GM21737 (cell line): Measurements from ENCODE around the gene SNX5.
A peak's percentile ranks its signal among the peaks of the same experiment; 100 is the strongest.

Experiments used
- ATAC-seq: cut with Tn5 transposase; IDR thresholded peaks from one replicate; pipeline ENCODE4 v1.9.1; 2021; ENCODE audit warnings: mild to moderate bottlenecking, moderate library complexity; ENCODE audit not compliant: unreplicated experiment

SNX5 gene

DNA sequence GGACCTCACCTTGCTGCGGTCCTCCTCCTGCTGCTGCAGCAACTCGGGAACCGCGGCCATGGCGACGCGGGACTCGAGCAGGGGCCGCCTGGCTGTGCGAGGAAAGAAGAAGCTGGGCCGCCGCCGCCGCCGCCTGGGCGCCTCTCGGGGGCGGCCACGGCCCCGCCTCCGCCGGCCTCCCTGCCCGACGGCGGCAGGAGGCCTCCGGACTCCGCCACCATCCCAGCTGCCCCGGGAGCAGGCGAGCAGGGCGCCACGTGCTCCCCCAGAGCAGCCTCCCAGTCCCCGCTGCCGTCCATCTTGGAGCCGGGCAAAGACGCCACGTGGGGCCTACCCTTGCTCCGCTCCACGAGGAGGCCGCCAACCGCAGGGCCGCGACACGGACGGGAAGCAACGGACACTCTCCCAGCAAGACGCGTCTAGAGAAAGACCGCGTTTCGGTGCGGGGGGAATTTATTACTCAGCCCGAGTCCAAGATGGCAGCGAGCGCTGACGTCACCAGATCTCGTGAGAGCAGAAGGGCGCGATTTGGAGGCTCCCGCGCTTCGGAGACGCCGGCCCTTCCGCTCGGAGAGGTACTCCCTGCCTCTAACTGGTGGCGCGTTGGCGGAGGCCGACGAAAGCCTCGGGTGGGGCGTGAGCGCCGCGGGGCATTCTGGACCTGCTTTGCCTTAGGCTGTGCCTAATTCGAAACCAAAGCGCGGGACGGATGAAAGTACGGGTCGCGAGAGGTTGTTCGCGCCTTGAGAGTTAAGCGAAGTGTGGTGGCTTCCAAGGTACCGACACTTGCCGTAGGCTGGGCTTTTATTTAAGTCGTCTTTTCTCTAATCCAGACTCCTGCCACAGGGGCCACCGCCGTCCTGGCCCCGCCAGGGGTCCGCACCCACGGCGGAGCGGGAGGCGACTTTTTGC, at the start of gene SNX5, which contains the start of gene MGME1:
Gene SNX5 (minus strand): TSS at position 429 of the 912 bp plus-strand sequence. CDS start 369 bp downstream, at position 60.
Gene MGME1 (plus strand): TSS at position 653 of the 912 bp plus-strand sequence. CDS start 842 bp downstream, outside the sequence.
- peak; percentile 69 for ATAC-seq

DNA sequence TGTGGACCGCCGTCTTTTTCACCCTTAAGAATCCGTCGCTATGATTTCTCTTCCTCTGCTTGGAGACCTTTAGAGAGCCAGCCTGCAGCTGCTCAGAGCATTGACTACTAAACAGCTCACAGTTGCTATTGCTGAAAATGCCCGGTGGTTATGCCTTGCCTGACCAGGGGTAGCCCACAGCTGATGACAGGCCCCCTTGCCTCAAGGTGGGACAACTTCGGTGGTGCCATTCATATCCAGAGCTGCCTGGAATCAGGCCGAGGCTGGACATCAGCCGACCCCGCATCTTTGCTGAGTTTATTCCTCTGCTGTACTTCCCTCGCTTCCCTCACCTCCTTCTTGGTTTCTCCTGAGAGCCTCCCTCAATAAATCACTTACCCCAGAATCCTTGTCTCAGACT, 49.5 kb upstream of the SNX5 start:
- no peak for ATAC-seq

DNA sequence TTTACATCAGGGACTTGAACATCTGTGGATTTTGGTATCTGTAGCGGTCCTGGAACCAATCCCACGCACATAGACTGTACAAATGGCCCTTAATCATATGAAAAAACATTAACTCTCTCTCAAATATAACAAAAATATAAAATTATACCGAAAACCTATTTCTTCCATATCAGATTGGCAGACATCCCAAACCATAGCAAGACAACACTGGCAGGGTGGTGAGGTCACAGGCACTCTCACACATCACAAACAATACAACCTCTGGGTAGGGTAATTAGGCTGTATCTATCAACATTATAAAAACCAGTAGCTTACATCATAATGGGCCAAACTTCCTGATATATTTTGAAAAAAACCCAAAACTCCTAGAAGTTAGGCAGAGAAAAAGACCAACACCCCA, 48.2 kb upstream of the SNX5 start:
- ATAC-seq = no peak

DNA sequence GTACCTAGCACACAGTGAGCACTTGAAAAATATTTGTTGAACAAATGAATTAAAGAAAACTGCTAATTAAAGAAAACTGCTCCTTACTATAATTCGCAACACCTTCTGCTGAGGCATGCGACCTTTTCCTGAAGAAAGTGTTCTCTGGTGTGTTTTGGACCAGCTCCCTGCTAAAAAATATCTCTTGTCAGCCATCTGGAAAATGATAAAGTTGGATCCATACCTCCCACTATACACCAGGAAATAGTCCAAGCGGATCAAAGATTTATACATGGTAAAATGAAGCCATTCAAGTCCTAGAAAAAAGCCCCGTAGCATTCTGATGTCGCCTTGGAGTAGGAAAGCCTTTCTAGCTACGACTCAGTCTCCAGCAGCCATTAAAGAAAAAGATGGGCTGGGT, 45.8 kb upstream of the SNX5 start:
- no peak for ATAC-seq

DNA sequence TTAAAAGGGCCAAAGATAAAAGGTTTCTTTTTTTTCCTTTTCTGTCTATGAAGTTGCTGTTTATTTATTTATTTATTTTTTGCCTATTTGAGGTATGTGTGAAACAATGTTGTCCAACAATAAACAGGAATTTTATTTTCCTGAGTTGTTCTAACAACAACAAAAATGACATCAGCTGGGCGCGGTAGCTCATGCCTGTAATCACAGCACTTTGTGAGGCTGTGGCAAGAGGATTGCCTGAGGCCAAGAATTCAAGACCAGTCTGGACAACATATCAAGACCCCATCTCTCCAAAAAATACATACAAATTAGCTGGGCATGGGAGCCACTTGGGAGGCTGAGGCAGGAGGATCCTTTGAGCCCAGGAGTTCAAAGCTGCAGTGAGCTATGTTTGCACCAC, 44.3 kb upstream of the SNX5 start:
- no peak for ATAC-seq

DNA sequence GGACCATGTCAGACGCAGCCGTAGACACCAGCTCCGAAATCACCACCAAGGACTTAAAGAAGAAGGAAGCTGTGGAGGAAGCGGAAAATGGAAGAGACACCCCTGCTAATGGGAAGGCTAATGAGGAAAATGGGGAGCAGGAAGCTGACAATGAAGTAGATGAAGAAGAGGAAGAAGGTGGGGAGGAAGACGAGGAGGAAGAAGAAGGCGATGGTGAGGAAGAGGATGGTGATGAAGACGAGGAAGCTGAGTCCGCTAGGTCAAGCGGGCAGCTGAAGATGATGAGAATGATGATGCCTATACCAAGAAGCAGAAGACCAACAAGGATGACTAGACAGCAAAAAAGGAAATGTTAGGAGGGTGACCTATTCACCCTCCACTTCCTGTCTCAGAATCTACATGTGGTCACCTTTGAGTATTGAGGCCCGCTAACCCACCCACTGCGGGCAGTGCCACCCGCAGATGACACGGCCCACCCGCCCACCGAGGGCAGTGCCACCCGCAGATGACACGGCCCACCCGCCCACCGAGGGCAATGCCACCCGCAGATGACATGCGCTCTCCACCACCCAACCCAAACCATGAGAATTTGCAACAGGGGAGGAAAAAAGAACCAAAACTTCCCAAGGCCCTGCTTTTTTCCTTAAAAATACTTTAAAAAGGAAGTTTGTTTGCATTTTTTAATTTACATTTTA, 43.5 kb upstream of the SNX5 start:
- ATAC-seq = no peak

DNA sequence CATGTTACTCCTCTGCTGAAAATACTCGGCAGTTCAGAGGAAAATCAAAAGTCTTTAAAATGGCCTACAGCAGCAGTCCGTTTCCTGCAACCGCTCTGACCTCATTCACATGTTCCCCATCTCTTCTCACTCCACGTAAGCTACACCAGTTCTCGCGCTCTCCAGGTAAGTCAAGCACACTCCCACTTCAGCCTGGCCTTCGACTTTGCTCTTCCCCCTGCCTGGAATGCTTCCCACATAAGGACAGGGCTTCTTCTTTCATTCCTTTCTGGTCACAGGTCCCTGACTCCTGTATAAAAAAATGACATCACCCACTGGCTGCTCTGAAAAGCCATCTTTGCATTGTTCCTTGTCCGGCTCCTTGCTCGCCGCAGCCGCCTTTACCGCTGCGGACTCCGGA, 42.9 kb upstream of the SNX5 start:
- no peak for ATAC-seq

DNA sequence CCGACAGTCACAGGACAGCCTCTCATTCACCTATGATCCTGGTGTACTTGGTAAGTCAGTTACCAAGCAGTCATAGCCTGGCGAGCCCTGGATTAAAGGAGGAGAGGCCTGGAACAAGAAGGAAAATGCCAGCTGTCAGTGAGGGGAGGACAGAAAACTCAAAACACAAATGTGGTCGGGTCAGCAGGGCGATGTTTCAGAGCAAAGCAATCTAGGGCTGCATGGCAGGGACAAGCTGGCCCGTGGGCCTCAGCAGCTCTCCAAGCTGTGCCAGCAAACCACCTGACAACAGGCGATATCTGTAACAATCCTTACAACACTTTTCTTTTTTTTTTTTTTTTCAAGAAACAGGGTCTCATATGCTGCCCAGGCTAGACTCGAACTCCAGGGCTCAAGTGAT, 40.5 kb upstream of the SNX5 start:
- no peak for ATAC-seq

DNA sequence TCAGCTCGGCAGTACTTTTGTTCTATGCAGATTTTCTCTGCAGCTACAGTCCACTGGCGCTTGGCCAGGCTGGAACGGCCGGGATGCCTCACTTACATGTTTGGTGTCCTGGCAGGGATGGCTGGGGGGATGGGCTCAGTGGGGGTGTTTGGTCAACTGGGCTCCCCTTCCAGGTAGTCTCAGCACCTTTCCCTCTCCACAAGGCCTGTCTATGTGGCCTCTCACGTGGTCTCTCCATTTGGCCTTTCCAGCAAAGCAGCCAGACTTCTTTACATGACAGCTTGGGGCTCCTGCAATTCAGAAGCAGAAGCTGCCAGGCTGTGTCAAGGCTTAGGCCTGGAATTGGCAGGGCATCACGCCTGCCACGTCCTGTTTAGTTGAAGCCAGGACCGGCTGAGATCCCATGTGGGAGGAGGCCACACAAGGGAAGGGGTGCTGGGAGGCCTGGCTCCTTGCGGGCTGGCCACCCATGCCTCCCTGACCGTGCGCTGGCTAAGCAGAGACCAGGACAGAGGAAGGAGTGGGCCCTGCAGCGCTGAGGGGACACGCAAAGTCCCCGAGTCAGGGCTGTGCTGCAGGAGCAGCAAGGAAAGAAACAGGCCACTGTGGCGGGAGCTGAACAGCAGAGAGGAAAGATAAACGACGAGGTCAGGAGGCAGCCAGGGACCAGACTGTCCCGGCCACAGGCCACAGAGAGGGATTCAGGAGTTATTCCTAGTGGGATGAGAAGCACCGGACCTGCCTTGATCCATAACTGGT, 39.1 kb upstream of the SNX5 start:
- ATAC-seq = no peak

DNA sequence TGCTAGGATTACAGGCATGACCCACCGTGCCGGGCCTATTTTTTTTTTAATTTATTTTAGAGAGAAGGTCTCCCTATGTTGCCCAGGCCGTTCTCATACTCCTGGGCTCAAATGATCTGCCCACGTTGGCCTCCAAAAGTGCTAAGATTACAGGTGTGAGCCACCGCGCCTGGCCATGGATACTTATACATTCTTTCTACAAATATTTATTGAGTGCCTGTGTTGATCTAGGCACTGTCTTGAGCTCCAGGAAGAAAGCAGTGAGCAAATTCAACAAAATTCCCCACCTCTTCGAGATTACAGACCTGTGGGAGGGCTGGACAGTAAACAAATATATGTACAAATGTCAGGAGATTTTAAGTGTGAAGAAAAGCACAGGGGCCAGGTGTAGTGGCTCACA, 38.1 kb upstream of the SNX5 start:
- ATAC-seq = no peak

DNA sequence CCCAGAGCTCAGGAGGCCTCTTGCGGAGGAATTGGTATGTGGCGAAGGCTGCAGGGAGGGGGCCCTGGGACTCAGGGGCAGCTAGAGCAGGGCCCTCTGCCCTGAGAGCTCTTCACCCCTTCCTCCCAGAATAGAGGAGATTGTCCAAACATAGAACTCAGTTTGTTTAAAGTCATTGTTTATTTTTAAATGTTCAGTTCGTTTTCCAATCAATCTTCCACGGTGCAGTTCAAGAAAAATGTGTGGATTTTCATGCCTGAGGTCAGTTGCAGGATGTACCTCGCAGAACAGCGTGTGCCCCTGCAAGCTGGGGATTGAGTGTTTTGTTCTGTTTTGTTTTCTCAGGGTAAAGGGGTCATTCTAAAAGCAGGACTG, 37.4 kb upstream of the SNX5 start:
- ATAC-seq = no peak

DNA sequence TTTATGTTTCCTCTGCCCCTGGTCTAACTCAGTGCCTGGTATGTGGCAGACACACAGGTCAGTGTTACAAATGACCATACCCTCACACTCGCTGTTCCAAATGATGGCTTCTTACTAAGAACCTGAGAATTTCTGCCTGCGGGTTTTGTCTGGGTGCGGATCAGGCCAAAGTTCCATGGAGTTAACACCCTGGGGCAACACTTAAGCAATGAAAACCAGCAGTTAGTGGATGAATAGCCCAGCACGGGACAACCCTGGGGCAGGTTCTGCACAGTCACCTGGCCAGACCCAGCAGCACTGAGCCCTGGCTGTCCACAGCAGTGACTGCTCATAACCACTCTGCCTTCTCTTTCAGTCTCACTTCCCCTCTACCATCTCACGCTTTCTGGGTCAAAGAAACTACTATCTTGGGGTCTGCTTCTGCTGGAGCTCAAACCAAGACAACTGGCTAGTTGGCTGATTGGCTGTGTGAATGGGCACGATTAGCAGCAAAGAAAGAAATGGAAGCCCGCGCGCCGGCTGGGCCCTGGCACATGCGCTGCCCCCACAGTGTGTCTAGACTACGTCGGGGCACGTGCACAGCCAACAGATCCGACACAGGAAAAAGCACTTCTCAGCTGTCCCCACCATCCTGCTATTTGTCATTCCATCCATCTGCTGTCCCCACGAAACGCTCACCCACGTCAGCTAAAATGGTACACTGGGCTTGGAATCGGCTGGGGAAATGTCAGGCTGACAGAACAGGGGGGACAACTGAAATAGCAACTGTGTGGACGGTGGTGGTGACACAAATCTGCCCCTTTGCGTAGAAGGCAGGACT, 36.8 kb upstream of the SNX5 start:
- peak; percentile 94 for ATAC-seq

DNA sequence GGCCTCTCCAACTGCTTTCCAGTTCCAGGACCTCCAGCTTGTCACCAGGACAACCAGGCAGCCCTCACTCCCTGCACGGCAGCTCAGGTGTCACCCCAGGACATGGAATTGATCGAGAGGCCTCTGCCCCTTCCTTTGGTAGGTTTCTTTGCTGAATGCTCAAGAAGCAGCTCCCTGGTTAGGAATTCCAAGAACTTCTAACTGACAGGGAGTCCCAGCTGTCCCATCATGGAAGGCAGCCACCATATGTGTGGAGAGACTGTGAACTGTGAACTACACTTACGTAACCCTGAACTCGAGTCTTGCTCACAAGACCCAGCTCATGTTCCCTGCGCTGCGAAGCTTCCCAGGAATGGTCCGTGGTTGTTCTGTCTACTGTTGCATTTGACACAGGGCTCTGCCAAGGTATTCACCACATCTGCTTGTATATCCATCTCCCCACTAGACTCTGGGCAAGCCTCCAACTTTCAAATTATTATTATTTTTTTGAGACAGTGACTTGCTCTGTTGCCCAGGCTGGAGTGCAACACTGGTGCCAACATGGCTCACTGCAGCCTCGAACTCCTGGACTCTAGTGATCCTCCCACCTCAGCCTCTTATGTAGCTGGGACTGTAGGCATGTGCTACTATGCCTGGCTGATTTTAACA, 35.9 kb upstream of the SNX5 start:
- ATAC-seq = no peak

DNA sequence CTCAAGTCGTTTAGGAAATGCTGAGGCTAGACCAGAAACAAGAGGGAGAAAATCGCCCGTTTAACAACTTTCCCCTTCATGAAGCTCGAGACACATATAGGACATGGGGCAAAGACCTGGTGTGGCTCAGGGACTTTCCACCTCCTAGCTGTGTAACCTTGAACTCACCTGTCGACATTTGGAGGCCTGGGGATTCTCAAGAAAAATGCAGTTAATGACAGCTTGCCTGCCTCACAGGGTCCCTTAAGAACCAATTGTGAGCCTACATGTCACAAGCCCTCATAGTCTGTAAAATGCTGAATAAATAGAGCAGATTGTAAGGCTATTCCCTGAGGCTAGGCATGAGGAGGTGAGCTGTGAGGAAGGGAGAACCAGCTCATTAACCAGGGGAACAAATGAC, 35.3 kb upstream of the SNX5 start:
- no peak for ATAC-seq

DNA sequence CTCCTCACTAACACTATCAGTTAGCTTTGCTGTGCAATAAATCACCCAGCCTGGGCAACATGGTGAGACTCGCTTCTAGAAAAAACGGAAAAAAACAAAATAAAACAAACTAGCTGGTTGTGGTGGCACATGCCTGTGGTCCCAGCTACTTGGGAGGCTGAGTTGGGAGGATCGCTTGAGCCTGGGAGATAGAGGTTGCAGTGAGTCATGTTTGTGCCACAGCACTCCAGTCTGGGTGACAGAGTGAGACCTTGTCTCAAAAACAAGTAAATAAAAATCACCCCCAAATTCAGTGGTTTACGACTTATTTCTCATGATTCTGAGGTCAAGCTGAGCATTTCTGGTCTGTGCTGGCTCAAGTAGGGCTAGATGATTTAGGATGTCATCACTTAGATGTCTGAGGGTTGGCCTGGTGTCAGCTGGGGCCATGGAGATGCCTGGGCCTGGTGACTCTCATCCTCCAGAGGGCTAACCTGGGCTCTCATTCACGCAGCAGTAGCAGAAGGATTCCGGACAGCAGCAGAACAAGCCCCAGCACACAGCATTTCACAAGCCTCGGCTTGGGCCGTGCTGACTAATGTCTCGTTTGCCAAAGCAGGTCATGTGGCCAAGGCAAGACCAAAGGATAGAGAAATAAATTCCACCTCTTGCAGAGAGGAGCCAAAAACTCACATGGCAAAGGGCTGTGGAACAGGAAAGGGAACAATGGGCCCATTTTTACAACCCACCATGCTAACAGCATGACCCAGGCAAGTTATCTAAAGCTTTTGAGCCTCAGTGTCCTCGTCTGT, 32.7 kb upstream of the SNX5 start:
- no peak for ATAC-seq

DNA sequence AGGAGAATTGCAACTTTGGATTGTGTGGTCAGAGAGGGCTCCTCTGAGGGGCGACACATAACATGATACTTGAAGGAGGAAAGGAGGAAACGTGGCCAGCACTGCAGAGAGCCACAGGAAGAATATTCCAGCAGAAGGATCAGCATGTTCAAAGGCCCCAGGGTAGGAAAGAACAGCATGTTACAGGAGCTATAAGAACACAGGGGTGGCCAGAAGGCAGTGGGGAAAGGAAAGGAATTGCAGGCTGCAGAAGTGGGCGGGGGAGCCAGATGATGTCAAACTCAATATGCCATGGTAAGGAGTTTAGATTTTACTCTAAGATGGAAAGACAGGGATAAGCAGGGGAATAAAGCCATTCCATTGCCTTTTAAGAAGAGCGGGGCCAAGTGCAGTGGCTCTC, 31.0 kb upstream of the SNX5 start:
- ATAC-seq = no peak

DNA sequence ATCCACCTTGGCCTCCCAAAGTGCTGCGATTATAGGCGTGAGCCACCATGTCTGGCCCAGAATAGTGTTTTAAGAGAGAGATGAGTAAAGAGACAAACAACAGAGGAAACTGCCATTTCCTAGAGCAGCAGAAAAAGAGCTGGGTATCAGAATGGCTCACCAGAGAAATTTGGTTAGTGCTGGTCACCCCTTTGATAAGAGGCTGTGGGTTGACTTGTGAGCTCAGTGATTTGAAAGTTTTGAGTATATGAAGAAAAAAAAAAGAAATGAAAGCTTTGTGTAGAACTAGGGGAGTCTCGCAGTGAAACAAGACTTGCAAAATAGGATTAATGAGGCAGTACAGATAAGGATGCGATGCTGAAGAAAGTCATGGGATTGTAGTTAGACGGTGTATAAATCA, 29.9 kb upstream of the SNX5 start:
- ATAC-seq = peak; percentile 52

DNA sequence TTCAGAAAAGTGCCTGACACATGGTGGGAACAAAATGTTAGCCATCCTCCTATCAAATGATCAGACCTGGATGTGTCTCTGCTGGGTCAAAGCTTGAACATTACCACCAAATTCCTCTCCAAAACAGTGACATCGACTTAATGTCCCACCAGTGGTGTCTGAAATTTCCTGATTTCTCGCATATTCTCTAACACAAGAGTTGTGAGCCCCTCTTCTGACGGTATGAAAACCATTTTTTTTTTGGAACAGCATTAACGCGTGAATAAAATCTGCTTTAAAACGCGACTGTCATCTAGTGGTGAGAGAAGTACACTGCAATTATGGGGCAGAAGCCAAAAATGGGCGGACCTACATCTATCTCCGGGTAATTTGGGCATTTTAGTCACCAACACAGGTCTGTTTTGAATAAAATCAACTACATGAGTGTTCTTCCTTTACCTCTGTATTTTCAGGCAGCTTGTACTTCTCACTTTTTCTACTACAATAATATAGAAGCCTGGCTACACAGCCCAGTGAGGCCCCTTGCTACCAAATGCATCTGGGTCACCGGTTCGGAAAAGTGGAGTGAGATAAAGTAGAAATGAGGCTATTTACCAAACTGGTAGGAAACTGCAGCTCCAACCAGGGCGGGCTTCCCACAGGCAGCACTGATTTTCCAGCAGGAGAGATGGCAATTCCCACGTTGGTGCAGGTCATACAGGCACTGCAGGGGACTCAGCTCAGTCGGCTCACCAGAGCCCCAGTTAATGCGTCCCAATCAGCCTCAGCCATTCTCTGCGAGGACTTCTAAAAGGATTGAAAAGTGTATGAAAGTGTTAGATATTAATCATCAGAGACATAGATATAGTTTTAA, 27.6 kb upstream of the SNX5 start:
- no peak for ATAC-seq
